ENCODE results near the gene NDRG2.

Gene NDRG2

GRCh38 chr14:20978687-20979086 lies 46.2 kb downstream of the NDRG2 start:
- no peak for TF ChIP-seq CTCF (IDR thresholded peaks at IDR 0.05; ENCODE audit: borderline replicate concordance, insufficient read depth, low read depth, low read length)
- no peak overlapping the region for H3K4me3 ChIP-seq (ENCODE audit: low read depth, low read length)

- no peak overlapping the region for H3K4me3 ChIP-seq (ENCODE audit: low read depth, low read length)
- TF ChIP-seq CTCF (IDR thresholded peaks at IDR 0.05; ENCODE audit: borderline replicate concordance, insufficient read depth, low read depth, low read length), result no peak
Observed at GRCh38 chr14:20976291-20976690, 48.6 kb downstream of the NDRG2 start.

- TF ChIP-seq CTCF (IDR thresholded peaks at IDR 0.05; ENCODE audit: borderline replicate concordance, insufficient read depth, low read depth, low read length), result no peak
- H3K4me3 ChIP-seq (ENCODE audit: low read depth, low read length), result no peak overlapping the region
Observed at GRCh38 chr14:20973501-20973900, 51.4 kb downstream of the NDRG2 start.

GRCh38 chr14:20971705-20972021 lies 53.2 kb downstream of the NDRG2 start:
- H3K4me3 ChIP-seq (ENCODE audit: low read depth, low read length), result no peak overlapping the region
- no peak for TF ChIP-seq CTCF (IDR thresholded peaks at IDR 0.05; ENCODE audit: borderline replicate concordance, insufficient read depth, low read depth, low read length)

GRCh38 chr14:20970983-20971704 lies 53.7 kb downstream of the NDRG2 start:
- peak; percentile 99 for TF ChIP-seq CTCF (IDR thresholded peaks at IDR 0.05; ENCODE audit: borderline replicate concordance, insufficient read depth, low read depth, low read length)
- peak overlapping the region; percentile 40 for H3K4me3 ChIP-seq (ENCODE audit: low read depth, low read length)

- peak overlapping the region; percentile 40 for H3K4me3 ChIP-seq (ENCODE audit: low read depth, low read length)
- TF ChIP-seq CTCF (IDR thresholded peaks at IDR 0.05; ENCODE audit: borderline replicate concordance, insufficient read depth, low read depth, low read length), result no peak
Observed at GRCh38 chr14:20970647-20970982, 54.2 kb downstream of the NDRG2 start.

- TF ChIP-seq CTCF (IDR thresholded peaks at IDR 0.05; ENCODE audit: borderline replicate concordance, insufficient read depth, low read depth, low read length), result no peak
- no peak overlapping the region for H3K4me3 ChIP-seq (ENCODE audit: low read depth, low read length)
Observed at GRCh38 chr14:20969336-20969735, 55.5 kb downstream of the NDRG2 start.
